Measurements from ENCODE around the gene VIPAS39.

VIPAS39 gene

GRCh38 chr14:77424862-77425261 lies 32.5 kb downstream of the VIPAS39 start (continued):
- TF ChIP-seq POU6F1 (CRISPR knock-in tag; IDR thresholded peaks at IDR 0.05; ENCODE audit: borderline replicate concordance, low read depth), result no peak
- TF ChIP-seq ZFP3 (CRISPR knock-in tag; IDR thresholded peaks at IDR 0.05), result no peak
- no peak for TF ChIP-seq GLIS3 (CRISPR knock-in tag; IDR thresholded peaks at IDR 0.05)
- no peak for TF ChIP-seq PPARA (CRISPR knock-in tag; IDR thresholded peaks at IDR 0.05; ENCODE audit: borderline replicate concordance)
- no peak for TF ChIP-seq BACH2 (CRISPR knock-in tag; IDR thresholded peaks at IDR 0.05; ENCODE audit: borderline replicate concordance)
- no peak for TF ChIP-seq ARNTL (CRISPR knock-in tag; IDR thresholded peaks at IDR 0.05; ENCODE audit: borderline replicate concordance, low read depth)

GRCh38 chr14:77423423-77423822 lies 34.0 kb downstream of the VIPAS39 start, which contains the start of gene NOXRED1:
NOXRED1 (minus strand) TSS chr14:77423523; CDS start chr14:77422889, 634 bp downstream.
- TF ChIP-seq PPARA (CRISPR knock-in tag; IDR thresholded peaks at IDR 0.05; ENCODE audit: borderline replicate concordance) (no peak), TCF4 (CRISPR knock-in tag; IDR thresholded peaks at IDR 0.05; ENCODE audit: borderline replicate concordance) (no peak), ZNF70 (CRISPR knock-in tag; IDR thresholded peaks at IDR 0.05) (no peak), ESRRG (CRISPR knock-in tag; IDR thresholded peaks at IDR 0.05) (no peak), GLIS3 (CRISPR knock-in tag; IDR thresholded peaks at IDR 0.05) (no peak), SNAI2 (CRISPR knock-in tag; IDR thresholded peaks at IDR 0.05) (no peak), POU6F1 (CRISPR knock-in tag; IDR thresholded peaks at IDR 0.05; ENCODE audit: borderline replicate concordance, low read depth) (no peak), TOX (CRISPR knock-in tag; IDR thresholded peaks at IDR 0.05; ENCODE audit: borderline replicate concordance) (no peak), BACH2 (CRISPR knock-in tag; IDR thresholded peaks at IDR 0.05; ENCODE audit: borderline replicate concordance) (no peak), TSHZ2 (CRISPR knock-in tag; IDR thresholded peaks at IDR 0.05) (no peak), CSRNP3 (CRISPR knock-in tag; IDR thresholded peaks at IDR 0.05) (no peak), ZFP30 (CRISPR knock-in tag; IDR thresholded peaks at IDR 0.05) (no peak), ZFP3 (CRISPR knock-in tag; IDR thresholded peaks at IDR 0.05) (no peak), ZNF565 (CRISPR knock-in tag; conservative IDR thresholded peaks at IDR 0.05; ENCODE audit: low read depth) (no peak), ISL1 (CRISPR knock-in tag; IDR thresholded peaks at IDR 0.05) (no peak), CREB5 (CRISPR knock-in tag; IDR thresholded peaks at IDR 0.05; ENCODE audit: low read depth) (no peak), RARB (CRISPR knock-in tag; IDR thresholded peaks at IDR 0.05) (no peak), OSR1 (CRISPR knock-in tag; IDR thresholded peaks at IDR 0.05) (no peak), ZC3H10 (CRISPR knock-in tag; IDR thresholded peaks at IDR 0.05) (no peak)
- ATAC-seq, result no peak

GRCh38 chr14:77421201-77421600 lies 36.2 kb downstream of the VIPAS39 start:
- no peak for TF ChIP-seq ZNF565 (CRISPR knock-in tag; conservative IDR thresholded peaks at IDR 0.05; ENCODE audit: low read depth)
- no peak for TF ChIP-seq SNAI2 (CRISPR knock-in tag; IDR thresholded peaks at IDR 0.05)
- TF ChIP-seq ARNTL (CRISPR knock-in tag; IDR thresholded peaks at IDR 0.05; ENCODE audit: borderline replicate concordance, low read depth), result no peak
- TF ChIP-seq ZNF8 (CRISPR knock-in tag; IDR thresholded peaks at IDR 0.05), result no peak
- TF ChIP-seq POU6F1 (CRISPR knock-in tag; IDR thresholded peaks at IDR 0.05; ENCODE audit: borderline replicate concordance, low read depth), result no peak
- TF ChIP-seq PATZ1 (CRISPR knock-in tag; IDR thresholded peaks at IDR 0.05; ENCODE audit: borderline replicate concordance), result no peak
- no peak for TF ChIP-seq TSHZ2 (CRISPR knock-in tag; IDR thresholded peaks at IDR 0.05)
- TF ChIP-seq RARB (CRISPR knock-in tag; IDR thresholded peaks at IDR 0.05), result no peak
- no peak for TF ChIP-seq ZC3H10 (CRISPR knock-in tag; IDR thresholded peaks at IDR 0.05)
- no peak for ATAC-seq

Measured in SK-N-SH treated with all-trans-retinoic acid at 6 μM for 48 hours (cell line).